Measurements from ENCODE around the gene HLA-A. TPM values are rescaled to one million over a fixed set of nuclear protein-coding genes. Genes with fewer than 3 reads are reported as not detected.
A peak's percentile ranks its signal among the peaks of the same experiment; 100 is the strongest.

The HLA-A gene
- total RNA-seq, 1 experiment from 2014 or later, result 251 TPM

DNA sequence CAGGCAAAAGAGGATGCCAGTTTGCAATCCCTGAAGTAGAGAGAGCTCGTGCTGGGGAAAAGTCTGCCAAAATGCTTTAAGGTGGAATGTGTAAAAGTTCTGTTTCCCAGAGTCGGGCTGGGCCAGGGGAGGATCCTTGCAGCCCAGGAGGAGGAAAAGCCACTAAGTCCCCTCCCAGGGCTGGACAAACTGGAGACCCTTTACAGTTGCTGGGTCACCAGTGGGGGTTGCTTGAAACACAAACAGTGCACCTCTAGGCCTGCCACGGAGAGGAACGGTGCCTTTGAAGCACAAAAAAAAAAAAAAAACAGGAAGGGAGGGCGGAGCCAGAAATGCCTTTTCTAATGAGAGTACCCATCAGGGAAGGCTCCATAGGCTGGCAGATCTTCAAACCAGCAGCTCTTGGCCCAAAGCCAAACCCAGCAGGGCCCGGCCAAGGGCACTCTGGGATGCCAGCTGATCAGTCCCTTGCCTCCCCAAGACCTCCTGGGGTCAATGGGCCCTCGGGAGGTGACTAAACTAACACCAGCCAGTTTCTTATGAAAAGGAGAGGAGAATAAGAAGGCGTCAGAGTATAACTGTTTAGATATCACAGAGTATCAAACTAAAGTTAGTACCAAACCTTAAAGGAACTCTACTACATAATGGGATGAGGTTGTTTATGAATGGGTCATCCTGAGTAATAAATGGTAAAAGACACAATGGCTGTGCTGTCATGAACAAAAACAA lies 23.7 kb downstream of the HLA-A start:
- Histone ChIP-seq H4K20me1 (ENCODE audit: insufficient read depth) (no peaks in the 10 kb centered on the region), H3K27ac (ENCODE audit: low read depth, low read length) (peak overlapping the region; percentile 86), H3K9me3 (ENCODE audit: control insufficient read depth in 1 of 2, insufficient read depth in 1 of 2, low read depth in 1 of 2, low read length in 2 of 2) (no peaks in the 10 kb centered on the region), H3K9me2 (ENCODE audit: insufficient read depth) (no peaks in the 10 kb centered on the region), H3K4me1 (ENCODE audit: control insufficient read depth in 1 of 2, insufficient read depth in 2 of 2, low read length in 2 of 2) (peaks cover 41 to 62% of the 10 kb centered on the region in 2 experiments), H3K4me3 (replicated peaks in 1 of 2; ENCODE audit: low read depth in 1 of 2, low read length in 2 of 2) (peak overlapping the region; percentile 47 to 50), H3K9ac (ENCODE audit: low read length) (peak overlapping the region; percentile 49), H3K27me3 (ENCODE audit: insufficient read depth, low read length) (no peaks in the 10 kb centered on the region), H3K36me3 (ENCODE audit: control insufficient read depth in 1 of 2, insufficient read depth in 2 of 2, low read length in 2 of 2) (no peaks in the 10 kb centered on the region), H2AFZ (ENCODE audit: low read depth, low read length, poor library complexity, severe bottlenecking) (no peak overlapping the region), H3K79me2 (ENCODE audit: insufficient read depth, low read length) (no peaks in the 10 kb centered on the region), H3K4me2 (ENCODE audit: low read length) (peak overlapping the region; percentile 74)
- intact Hi-C loops (cut with micrococcal nuclease), result loop anchor here (5.0 kb wide), 1 partner anchor 1044 kb away; the partner anchor contains the start of gene TRIM27
- BruUV-seq (replicated peaks), result no TSS peak
- POLR2A ChIA-PET, result interaction anchor here (0.9 to 2.2 kb wide), 5 partner anchors 11 to 254 kb away, joined by 3 to 8 read pairs (median 3); no protein-coding TSS in a partner anchor
- RAD21 ChIA-PET (ENCODE audit: low non-redundant PET in 1 of 2, low total read pairs in 2 of 2, uncharacterized antibody in 2 of 2, unreplicated experiment in 2 of 2), result no interaction called here
- TF ChIP-seq FOSL1 (IDR thresholded peaks at IDR 0.05; ENCODE audit: low read depth) (peak; percentile 29; the same call in 1 of the 2 replicates), EZH2phosphoT487 (IDR thresholded peaks at IDR 0.05; ENCODE audit: borderline replicate concordance) (no peak), JUND (IDR thresholded peaks at IDR 0.05) (peak; percentile 58), POLR2AphosphoS5 (IDR thresholded peaks at IDR 0.05; ENCODE audit: low read depth, low read length) (peak; percentile 73), EZH2 (IDR thresholded peaks at IDR 0.05) (no peak), SIN3A (IDR thresholded peaks at IDR 0.05; ENCODE audit: low read depth) (peak; percentile 56), ZFX (IDR thresholded peaks at IDR 0.05) (no peak), CBX3 (IDR thresholded peaks at IDR 0.05; ENCODE audit: low read depth) (peak; percentile 78; the same call in 1 of the 2 replicates), YY1 (IDR thresholded peaks at IDR 0.05; ENCODE audit: extremely low read depth, insufficient replicate concordance, low read depth, low read length) (peak; percentile 18), SP1 (IDR thresholded peaks at IDR 0.05; ENCODE audit: low read depth) (peak; percentile 83), RAD21 (IDR thresholded peaks at IDR 0.05; ENCODE audit: low read depth) (peak; percentile 14; the same call in 1 of the 2 replicates), TCF7L2 (IDR thresholded peaks at IDR 0.05; ENCODE audit: borderline replicate concordance, extremely low read depth, insufficient read depth, insufficient read length) (peak; percentile 99), SRF (IDR thresholded peaks at IDR 0.05; ENCODE audit: low read depth) (0 out of 2 replicates have a peak, but pooled peaks have one; percentile 34)
- TF ChIP-seq, protein P1, sequence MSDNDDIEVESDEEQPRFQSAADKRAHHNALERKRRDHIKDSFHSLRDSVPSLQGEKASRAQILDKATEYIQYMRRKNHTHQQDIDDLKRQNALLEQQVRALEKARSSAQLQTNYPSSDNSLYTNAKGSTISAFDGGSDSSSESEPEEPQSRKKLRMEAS (IDR thresholded peaks at IDR 0.05), result peak; percentile 51; the same call in 1 of the 2 replicates
- ATAC-seq, result peak; percentile 74
- DNase-seq (ENCODE audit: low read depth, low spot score), result peak; percentile 91
- CTCF ChIA-PET, result interaction anchor here (1.3 kb wide), 1 partner anchor 316 kb away, joined by 3 read pairs; no protein-coding TSS in a partner anchor

Measured in HCT116 (cell line).